Progenitor cell of endocrine pancreas (in vitro differentiated cells): ENCODE data around the gene NAA10. TPM values are rescaled to one million over a fixed set of nuclear protein-coding genes. Genes with fewer than 3 reads are reported as not detected.

Experiments
- DNase-seq: peaks from one replicate; pipeline ENCODE4 v3.0.0; 2021; ENCODE audit warnings: low spot score; ENCODE audit not compliant: unreplicated experiment
- H3K27ac Mint-ChIP-seq: 2 replicates; pipeline ENCODE4 v1.8.0; 2021; ENCODE audit warnings: mild to moderate bottlenecking, moderate library complexity, mixed read lengths
- H3K27me3 Mint-ChIP-seq: 2 replicates; pipeline ENCODE4 v1.8.0; 2021; ENCODE audit warnings: mixed read lengths
- H3K36me3 Mint-ChIP-seq: 2 replicates; pipeline ENCODE4 v1.8.0; 2022; ENCODE audit warnings: mixed read lengths; ENCODE audit not compliant: insufficient read depth
- H3K4me1 Mint-ChIP-seq: 2 replicates; pipeline ENCODE4 v1.8.0; 2021; ENCODE audit warnings: low read depth, mixed read lengths
- H3K4me3 Mint-ChIP-seq: 2 replicates; pipeline ENCODE4 v1.8.0; 2021; ENCODE audit warnings: low read depth, mild to moderate bottlenecking, moderate library complexity, mixed read lengths
- H3K9me3 Mint-ChIP-seq: 2 replicates; pipeline ENCODE4 v1.8.0; 2021; ENCODE audit warnings: low read depth, mixed read lengths
- CTCF ChIP-seq: fragments of 200-600 bp; sonication (generic); IDR thresholded peaks from one replicate; pipeline ENCODE4 v1.5.0; 2021; ENCODE audit warnings: antibody characterized with exemption, mild to moderate bottlenecking; ENCODE audit not compliant: unreplicated experiment
- total RNA-seq: library from RNA; stranded (reverse); gene quantifications from 2 replicates; pipeline ENCODE4 v1.2.1, GENCODE V29; 2021

Gene NAA10
- total RNA-seq, 1 donor from 2014 or later: 85.3 TPM

GRCh38 chrX:153974726-153975286 is 40.0 kb upstream of the NAA10 start:
- Mint-ChIP-seq H3K36me3 (peaks cover 1% of the 10 kb centered on the region), H3K27ac (peak overlapping the region; percentile 98)

DNA sequence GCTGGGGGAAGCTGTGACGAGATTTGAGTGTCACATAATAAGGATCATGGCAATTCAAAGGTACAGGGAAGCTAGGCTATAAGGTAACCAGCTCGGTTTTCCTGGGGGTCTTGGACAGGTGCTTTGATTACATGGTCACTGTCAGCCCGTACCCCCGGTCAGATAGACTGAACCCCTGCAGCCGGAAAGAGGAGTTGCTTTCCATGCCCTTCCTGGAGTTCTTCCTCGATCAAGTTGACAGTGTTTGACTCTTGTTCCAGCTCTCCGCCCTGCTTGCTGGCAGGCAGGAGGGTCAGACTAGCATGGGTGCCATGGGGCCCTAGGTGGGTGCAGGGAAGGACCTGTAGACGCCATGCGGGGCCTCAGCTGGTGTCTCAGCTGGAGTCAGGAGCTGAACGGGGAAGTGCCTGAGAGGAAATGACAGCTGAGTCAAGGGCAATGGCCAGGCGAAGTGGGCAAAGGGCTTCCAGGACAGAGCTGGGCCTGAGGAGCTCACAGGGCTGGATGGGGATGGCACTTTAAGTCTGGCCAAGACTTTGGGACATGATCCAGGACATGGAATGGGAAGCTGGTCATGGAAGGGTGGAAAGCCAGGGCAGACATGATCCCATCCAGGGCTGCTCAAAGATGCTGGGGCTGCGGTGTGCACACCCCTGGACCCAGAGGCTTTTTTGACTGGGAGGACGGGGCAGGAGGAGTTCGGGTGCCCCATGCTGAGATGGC is 39.3 kb upstream of the NAA10 start:
- H3K27ac Mint-ChIP-seq: peak overlapping the region; percentile 98
- no peaks in the 10 kb centered on the region for H3K9me3 Mint-ChIP-seq

More at GRCh38 chrX:153974726-153975286, 40.0 kb upstream of the NAA10 start:
- TF ChIP-seq CTCF: no peak
- H3K9me3 Mint-ChIP-seq: no peaks in the 10 kb centered on the region
- peaks cover 16% of the 10 kb centered on the region for H3K4me1 Mint-ChIP-seq
- no peak for DNase-seq
- no peak overlapping the region for H3K4me3 Mint-ChIP-seq
- H3K27me3 Mint-ChIP-seq: no peaks in the 10 kb centered on the region

GRCh38 chrX:153973127-153974002 is 38.5 kb upstream of the NAA10 start:
- TF ChIP-seq CTCF: no peak
- H3K9me3 Mint-ChIP-seq: no peaks in the 10 kb centered on the region
- H3K36me3 Mint-ChIP-seq: peaks cover 1% of the 10 kb centered on the region
- DNase-seq: no peak
- peaks cover 24% of the 10 kb centered on the region for H3K4me1 Mint-ChIP-seq
- H3K27me3 Mint-ChIP-seq: no peaks in the 10 kb centered on the region
- H3K4me3 Mint-ChIP-seq: peak overlapping the region; percentile 92
- H3K27ac Mint-ChIP-seq: peak overlapping the region; percentile 98

More for the DNA sequence above, 39.3 kb upstream of the NAA10 start:
- no peak for TF ChIP-seq CTCF
- DNase-seq: no peak
- H3K27me3 Mint-ChIP-seq: no peaks in the 10 kb centered on the region
- H3K4me1 Mint-ChIP-seq: peaks cover 21% of the 10 kb centered on the region
- H3K4me3 Mint-ChIP-seq: peak overlapping the region; percentile 92
- H3K36me3 Mint-ChIP-seq: peaks cover 1% of the 10 kb centered on the region

- Mint-ChIP-seq H3K4me3 (peak within 1 kb of the TSS; percentile 100), H3K4me1 (peaks cover 32% of the 10 kb centered on the region), H3K9me3 (no peaks in the 10 kb centered on the region), H3K27ac (peak within 1 kb of the TSS; percentile 100), H3K36me3 (peaks cover 1% of the 10 kb centered on the region), H3K27me3 (no peaks in the 10 kb centered on the region)
- peak; percentile 85 for DNase-seq
- TF ChIP-seq CTCF: no peak
Observed at GRCh38 chrX:153972368-153973126, 37.7 kb upstream of the NAA10 start, which contains the start of gene TMEM187. TSS of gene TMEM187 (plus strand) at chrX:153972754. CDS start at chrX:153982063, 9,309 bp downstream.
